PC-3 (cell line): ENCODE measurements around the gene GLS.

Experiments used
- EZH2phosphoT487 ChIP-seq: fragments of 300-600 bp; sonication (generic); IDR thresholded peaks from 2 replicates; pipeline ENCODE4 v1.6.1; 2018; ENCODE audit warnings: mild to moderate bottlenecking, antibody characterized with exemption, low read length, borderline replicate concordance
- TF ChIP-seq, protein P1 (sequence below): fragments of 300-600 bp; sonication (generic); conservative IDR thresholded peaks from 2 replicates; pipeline ENCODE4 v1.5.1; 2017; ENCODE audit warnings: antibody characterized with exemption, low read depth, mild to moderate bottlenecking, low read length

DNA sequence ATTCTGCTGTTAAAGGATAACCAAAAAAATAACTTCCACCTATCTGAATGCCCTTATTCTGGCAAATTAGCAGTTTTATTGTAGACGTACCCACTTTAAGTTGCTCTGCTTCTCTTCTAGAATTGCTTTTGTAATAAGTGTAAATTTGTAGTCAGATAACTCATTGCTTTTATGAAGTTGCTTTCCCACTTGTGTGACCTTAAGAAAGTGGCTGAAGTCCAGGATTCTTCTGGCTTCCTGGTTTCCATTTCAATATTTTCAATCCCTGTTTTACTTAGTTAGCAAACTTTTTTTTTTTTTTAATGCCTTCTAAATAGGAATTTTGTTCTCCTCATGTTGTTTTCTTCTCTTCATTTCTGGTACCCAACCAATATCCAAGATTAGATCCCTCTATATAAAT, 59.8 kb downstream of the GLS start:
- TF ChIP-seq, protein P1, sequence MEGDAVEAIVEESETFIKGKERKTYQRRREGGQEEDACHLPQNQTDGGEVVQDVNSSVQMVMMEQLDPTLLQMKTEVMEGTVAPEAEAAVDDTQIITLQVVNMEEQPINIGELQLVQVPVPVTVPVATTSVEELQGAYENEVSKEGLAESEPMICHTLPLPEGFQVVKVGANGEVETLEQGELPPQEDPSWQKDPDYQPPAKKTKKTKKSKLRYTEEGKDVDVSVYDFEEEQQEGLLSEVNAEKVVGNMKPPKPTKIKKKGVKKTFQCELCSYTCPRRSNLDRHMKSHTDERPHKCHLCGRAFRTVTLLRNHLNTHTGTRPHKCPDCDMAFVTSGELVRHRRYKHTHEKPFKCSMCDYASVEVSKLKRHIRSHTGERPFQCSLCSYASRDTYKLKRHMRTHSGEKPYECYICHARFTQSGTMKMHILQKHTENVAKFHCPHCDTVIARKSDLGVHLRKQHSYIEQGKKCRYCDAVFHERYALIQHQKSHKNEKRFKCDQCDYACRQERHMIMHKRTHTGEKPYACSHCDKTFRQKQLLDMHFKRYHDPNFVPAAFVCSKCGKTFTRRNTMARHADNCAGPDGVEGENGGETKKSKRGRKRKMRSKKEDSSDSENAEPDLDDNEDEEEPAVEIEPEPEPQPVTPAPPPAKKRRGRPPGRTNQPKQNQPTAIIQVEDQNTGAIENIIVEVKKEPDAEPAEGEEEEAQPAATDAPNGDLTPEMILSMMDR: no peak
- no peak for TF ChIP-seq EZH2phosphoT487
